ENCODE measurements around the gene TSR3. TPM values are rescaled to one million over a fixed set of nuclear protein-coding genes. Genes with fewer than 3 reads are reported as not detected.

TSR3 gene
- total and polyA plus RNA-seq, 2 of the 13 experiments (the other 11 are each of a cell fraction or from before 2014, with no cell fraction given): 24.2 to 51.0 TPM

GRCh38 chr16:1361685-1362360, 10.1 kb upstream of the TSR3 start:
- Histone ChIP-seq H3K79me2 (ENCODE audit: insufficient read depth, low read length) (peaks cover 16% of the 10 kb centered on the region), H3K4me1 (ENCODE audit: insufficient read depth, low read length) (no peaks in the 10 kb centered on the region), H3K27ac (ENCODE audit: extremely low read length, insufficient read depth, low read length) (no peak overlapping the region), H3K36me3 (replicated peaks in 1 of 2; ENCODE audit: control insufficient read depth in 1 of 2, insufficient read depth in 2 of 2, low read length in 2 of 2) (peaks cover 16 to 46% of the 10 kb centered on the region in 2 experiments), H4K20me1 (ENCODE audit: insufficient read depth, low read length) (no peaks in the 10 kb centered on the region; the same call in 1 of the 2 replicates), H3K9ac (ENCODE audit: insufficient read depth, low read depth, low read length) (no peak overlapping the region), H3K9me3 (ENCODE audit: low read length) (no peaks in the 10 kb centered on the region), H3K27me3 (ENCODE audit: control insufficient read depth in 1 of 2, insufficient read depth in 2 of 2, low read length in 2 of 2) (no peaks in the 10 kb centered on the region), H3K4me2 (ENCODE audit: low read depth, low read length) (no peak overlapping the region), H2AFZ (ENCODE audit: low read length) (no peak overlapping the region), H3K4me3 (replicated peaks in 1 of 3; ENCODE audit: insufficient read depth in 1 of 3, low read depth in 2 of 3, low read length in 3 of 3) (no peak overlapping the region)
- POLR2A ChIA-PET: no interaction called here
- in situ Hi-C loops (cut with HindIII; ENCODE audit: extremely low pct_ligation_motif_present, low pct_unique_long_range_greater_than_20kb): no loop called here
- TF ChIP-seq RBFOX2 (IDR thresholded peaks at IDR 0.05; ENCODE audit: low read depth, low read length) (0 out of 2 replicates have a peak, but pooled peaks have one; percentile 21), RFX1 (IDR thresholded peaks at IDR 0.05) (no peak), AGO2 (optimal IDR thresholded peaks at IDR 0.05; ENCODE audit: low read depth, low read length) (peak; percentile 78)
- DNase-seq (ENCODE audit: low spot score): no peak
- BruUV-seq (replicated peaks): no TSS peak
- no peak for ATAC-seq
- intact Hi-C loops (cut with micrococcal nuclease; ENCODE audit: unreplicated experiment): no loop called here
- 98% methylated on average over 24 of the region's 43 CpGs for whole genome bisulfite sequencing (ENCODE audit: low lambda C conversion rate)
- CTCF ChIA-PET (ENCODE audit: low intra/inter-chr PET ratio, low total read pairs): no interaction called here
- FAIRE-seq: no peak

GRCh38 chr16:1357906-1358566, 6.4 kb upstream of the TSR3 start:
- CTCF ChIA-PET (ENCODE audit: low intra/inter-chr PET ratio, low total read pairs): no interaction called here
- intact Hi-C loops (cut with micrococcal nuclease; ENCODE audit: unreplicated experiment) (no loop called here), in situ Hi-C loops (cut with HindIII; ENCODE audit: extremely low pct_ligation_motif_present, low pct_unique_long_range_greater_than_20kb) (no loop called here)
- Histone ChIP-seq H2AFZ (ENCODE audit: low read length) (no peak overlapping the region), H3K27ac (ENCODE audit: extremely low read length, insufficient read depth, low read length) (no peak overlapping the region), H3K9me3 (ENCODE audit: low read length) (no peaks in the 10 kb centered on the region), H3K79me2 (ENCODE audit: insufficient read depth, low read length) (peaks cover 45% of the 10 kb centered on the region), H4K20me1 (ENCODE audit: insufficient read depth, low read length) (0 out of 2 replicates have a peak, but pooled peaks cover 2% of the 10 kb centered on the region), H3K4me3 (replicated peaks in 1 of 3; ENCODE audit: insufficient read depth in 1 of 3, low read depth in 2 of 3, low read length in 3 of 3) (no peak overlapping the region), H3K36me3 (replicated peaks in 1 of 2; ENCODE audit: control insufficient read depth in 1 of 2, insufficient read depth in 2 of 2, low read length in 2 of 2) (peaks cover 8 to 22% of the 10 kb centered on the region in 2 experiments), H3K4me1 (ENCODE audit: insufficient read depth, low read length) (peaks cover 14% of the 10 kb centered on the region), H3K4me2 (ENCODE audit: low read depth, low read length) (no peak overlapping the region), H3K27me3 (ENCODE audit: control insufficient read depth in 1 of 2, insufficient read depth in 2 of 2, low read length in 2 of 2) (no peaks in the 10 kb centered on the region), H3K9ac (ENCODE audit: insufficient read depth, low read depth, low read length) (no peak overlapping the region)
- POLR2A ChIA-PET: no interaction called here
- WGBS (ENCODE audit: low lambda C conversion rate): 97% methylated on average over 8 of the region's 19 CpGs
- DNase-seq (ENCODE audit: low spot score) (no peak), FAIRE-seq (no peak), ATAC-seq (peak; percentile 11)
- no TSS peak for BruUV-seq (replicated peaks)
- TF ChIP-seq KLF9 (CRISPR knock-in tag; IDR thresholded peaks at IDR 0.05; ENCODE audit: low read depth) (no peak), ZNF839 (CRISPR knock-in tag; IDR thresholded peaks at IDR 0.05; ENCODE audit: borderline replicate concordance) (no peak), AGO2 (optimal IDR thresholded peaks at IDR 0.05; ENCODE audit: low read depth, low read length) (peak; percentile 65)
